Umbilical cord (tissue), 2 donors: Measurements from ENCODE around the gene PHF12. TPM values are rescaled to one million over a fixed set of nuclear protein-coding genes. Genes with fewer than 3 reads are reported as not detected.

Experiments
- DNase-seq: peaks from one replicate; pipeline ENCODE4 v3.0.0-alpha.2; 2015; ENCODE audit warnings: low spot score
- total RNA-seq: library from RNA; depleted of rRNA; stranded (reverse); fragments of >200 nt; gene quantifications from one replicate; pipeline ENCODE4 v1.2.3, GENCODE V29; 2014; ENCODE audit warnings: low replicate concordance; ENCODE audit not compliant: insufficient read depth

Gene PHF12
- total RNA-seq, 1 donor from 2014 or later, result 28.6 TPM

GRCh38 chr17:28861393-28862203 is 89.7 kb downstream of the PHF12 start:
- no peak for DNase-seq

GRCh38 chr17:28860363-28860808 is 90.9 kb downstream of the PHF12 start:
- no peak for DNase-seq

GRCh38 chr17:28858801-28859355 is 92.4 kb downstream of the PHF12 start:
- DNase-seq, result no peak

- DNase-seq, result no peak
Observed at GRCh38 chr17:28857905-28858800, 93.2 kb downstream of the PHF12 start.

- DNase-seq, result no peak
Observed at GRCh38 chr17:28856028-28856574, 95.2 kb downstream of the PHF12 start.

GRCh38 chr17:28855336-28855679 is 96.0 kb downstream of the PHF12 start:
- DNase-seq, result no peak

Other genes starting within 250 kb of the PHF12 start
- gene PROCA1, start 239.6 kb downstream of the PHF12 start, total RNA-seq, result 18.1 TPM
- 149 TPM for gene RAB34, start 233.7 kb downstream of the PHF12 start, total RNA-seq
- gene RPL23A, start 231.5 kb downstream of the PHF12 start, total RNA-seq, result 698 TPM
- 5.1 TPM for gene TLCD1, start 225.3 kb downstream of the PHF12 start, total RNA-seq
- gene NEK8, start 222.7 kb downstream of the PHF12 start, total RNA-seq, result 0.24 TPM
- gene TRAF4, start 207.5 kb downstream of the PHF12 start, total RNA-seq, result 15.2 TPM
- gene FAM222B, start 108.7 kb downstream of the PHF12 start, total RNA-seq, result 0.48 TPM
- 8.7 TPM for gene ERAL1, start 96.5 kb downstream of the PHF12 start, total RNA-seq
- gene FLOT2, start 53.8 kb downstream of the PHF12 start, total RNA-seq, result 18.8 TPM
- 7.9 TPM for gene DHRS13, start 48.4 kb downstream of the PHF12 start, total RNA-seq
- gene SEZ6, start 54.5 kb upstream of the PHF12 start, total RNA-seq, result 1.7 TPM
- gene PIPOX, start 91.6 kb upstream of the PHF12 start, total RNA-seq, result 0.48 TPM
- gene MYO18A, start 228.9 kb upstream of the PHF12 start, total RNA-seq, result 41.9 TPM